IPS DF 19.7 (cell line): Measurements from ENCODE around the gene HOOK2.
"Not testable (repeated sequence)": the region's sequence is repeated elsewhere in the genome, so short reads cannot be mapped to it uniquely, and the experiment has no call there.

ENCODE experiments used
- DNase-seq: peaks from one replicate; pipeline ENCODE4 v3.0.0-alpha.2; 2013; ENCODE audit warnings: low read depth, low spot score

The HOOK2 gene

DNA sequence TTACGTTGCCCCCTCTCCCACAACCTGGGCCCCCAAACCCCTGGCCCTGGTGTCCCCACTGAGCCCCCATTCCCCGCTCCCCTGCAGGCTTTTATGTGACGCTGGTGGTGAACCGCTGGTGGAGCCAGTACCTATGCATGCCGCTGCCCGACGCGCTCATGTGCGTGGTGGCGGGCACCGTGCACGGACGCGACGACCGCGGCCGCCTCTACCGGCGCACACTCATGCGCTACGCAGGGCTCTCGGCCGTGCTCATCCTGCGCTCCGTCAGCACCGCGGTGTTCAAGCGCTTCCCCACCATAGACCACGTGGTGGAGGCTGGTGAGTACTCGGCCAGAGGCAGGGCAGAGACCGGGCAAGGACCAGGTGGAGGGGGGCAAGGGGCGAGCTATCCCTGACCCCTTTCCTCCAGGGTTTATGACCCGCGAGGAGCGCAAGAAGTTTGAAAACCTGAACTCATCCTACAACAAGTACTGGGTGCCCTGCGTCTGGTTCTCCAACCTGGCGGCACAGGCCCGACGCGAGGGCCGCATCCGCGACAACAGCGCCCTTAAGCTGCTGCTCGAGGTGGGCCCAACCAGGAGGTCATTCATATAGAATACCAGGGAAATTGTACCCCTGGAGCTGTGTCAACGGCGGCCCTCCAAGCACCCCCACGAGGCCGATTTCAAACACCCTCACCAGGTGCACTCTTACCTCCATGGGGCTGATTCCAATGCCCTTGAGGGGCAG, 20.7 kb downstream of the HOOK2 start:
- no peak for DNase-seq

DNA sequence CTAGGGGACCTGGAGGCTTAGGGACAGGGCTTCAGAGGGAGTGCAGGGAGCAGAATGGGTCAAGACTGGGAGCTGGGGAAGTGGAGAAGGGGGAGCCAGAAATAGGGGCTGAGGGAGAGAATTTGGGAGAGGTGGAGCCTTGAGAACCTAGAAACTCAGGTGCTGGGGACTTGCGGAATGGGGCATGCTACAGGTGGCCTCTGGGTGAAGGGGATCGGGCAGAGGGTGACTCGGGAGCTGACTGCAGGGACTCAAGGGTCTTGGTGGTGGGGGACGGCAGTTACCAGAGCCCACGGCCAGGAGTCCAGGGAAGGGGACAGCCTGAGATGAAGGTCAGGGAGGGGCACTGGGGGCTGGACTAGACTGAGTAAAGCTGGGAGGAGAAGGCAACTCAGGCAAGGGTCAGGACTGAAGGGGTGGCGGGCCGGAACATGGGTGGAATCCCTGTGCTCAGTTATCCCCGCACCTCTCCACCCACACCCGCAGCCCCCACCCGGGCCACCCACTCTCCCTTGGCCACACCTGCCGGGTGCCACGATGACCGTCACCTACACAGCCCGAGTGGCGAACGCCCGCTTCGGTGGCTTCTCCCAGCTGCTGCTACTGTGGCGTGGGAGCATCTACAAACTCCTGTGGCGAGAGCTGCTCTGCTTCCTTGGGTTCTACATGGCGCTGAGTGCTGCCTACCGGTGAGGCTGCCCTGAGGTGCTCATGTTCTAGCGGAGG, 23.1 kb downstream of the HOOK2 start:
- no peak for DNase-seq

DNA sequence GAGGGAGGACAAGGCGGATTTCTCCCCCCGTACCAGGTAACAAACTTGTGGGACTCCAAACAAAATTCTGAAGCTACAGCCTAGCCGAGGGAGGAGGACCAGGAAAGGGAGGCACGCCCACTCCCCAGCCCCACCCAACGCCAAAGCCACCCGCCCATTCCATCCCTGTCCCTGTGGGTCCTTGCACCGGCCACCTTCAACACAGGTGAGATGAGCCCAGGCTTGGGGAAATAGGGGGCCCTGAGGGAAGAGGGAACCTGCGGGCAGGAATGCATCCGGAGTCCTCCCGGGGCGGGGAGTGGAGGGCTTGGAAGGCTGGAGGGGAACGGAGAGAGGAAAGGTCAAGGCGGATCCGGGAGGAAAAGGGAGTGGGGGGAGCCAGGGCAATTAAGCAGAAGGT, 23.7 kb downstream of the HOOK2 start, which contains the start of gene BEST2:
Gene BEST2 (plus strand): TSS at position 157 of the 400 bp plus-strand sequence. CDS start 802 bp downstream, outside the sequence.
- no peak for DNase-seq

DNA sequence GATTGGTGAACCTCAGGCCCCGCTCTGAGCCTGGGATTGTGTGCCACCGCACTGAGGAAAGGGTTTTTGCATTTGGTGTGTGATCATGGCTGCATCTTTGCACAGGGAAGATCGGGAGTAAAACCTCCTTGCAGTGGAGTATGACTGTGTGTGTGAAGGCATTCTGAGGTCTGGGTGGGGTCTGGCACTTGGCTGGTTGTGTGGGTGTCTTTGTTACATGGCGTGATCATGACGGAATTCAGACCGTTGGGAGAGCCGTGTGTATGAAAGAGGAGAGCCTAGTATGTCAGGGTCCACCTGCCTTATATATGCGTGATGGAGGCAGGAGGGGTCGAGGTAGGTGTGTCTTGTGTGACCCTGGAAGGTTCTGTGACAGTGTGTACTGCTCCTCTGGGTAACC, 24.5 kb downstream of the HOOK2 start:
- no peak for DNase-seq

DNA sequence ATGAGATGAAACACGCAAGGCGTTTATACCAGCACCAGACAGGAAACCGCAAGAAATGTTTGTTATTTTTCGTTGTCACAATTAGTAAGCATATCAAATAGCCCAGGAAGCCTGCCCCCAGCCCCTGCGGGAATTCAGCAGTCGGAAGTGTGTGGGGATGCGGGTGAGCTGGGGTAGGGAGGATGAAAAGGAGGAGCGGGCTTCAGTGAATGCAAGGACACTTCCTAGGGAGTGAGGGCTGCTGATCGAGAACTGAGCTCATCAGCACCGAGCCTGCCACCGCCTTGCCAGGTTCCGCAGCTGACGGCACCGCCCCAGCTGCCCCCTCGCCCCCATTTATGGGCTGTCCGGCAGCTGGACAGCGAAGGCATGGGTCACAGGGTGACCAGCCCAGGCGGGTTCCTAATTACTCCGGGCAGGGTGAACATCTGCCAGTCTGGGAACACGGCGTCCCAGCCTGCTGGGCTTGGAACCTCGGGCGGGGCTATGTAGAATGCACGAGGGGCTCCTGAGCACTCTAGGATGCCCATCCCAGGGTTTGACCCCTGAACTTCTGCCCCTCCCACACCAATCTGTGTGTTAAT, 25.3 kb downstream of the HOOK2 start:
- no peak for DNase-seq

DNA sequence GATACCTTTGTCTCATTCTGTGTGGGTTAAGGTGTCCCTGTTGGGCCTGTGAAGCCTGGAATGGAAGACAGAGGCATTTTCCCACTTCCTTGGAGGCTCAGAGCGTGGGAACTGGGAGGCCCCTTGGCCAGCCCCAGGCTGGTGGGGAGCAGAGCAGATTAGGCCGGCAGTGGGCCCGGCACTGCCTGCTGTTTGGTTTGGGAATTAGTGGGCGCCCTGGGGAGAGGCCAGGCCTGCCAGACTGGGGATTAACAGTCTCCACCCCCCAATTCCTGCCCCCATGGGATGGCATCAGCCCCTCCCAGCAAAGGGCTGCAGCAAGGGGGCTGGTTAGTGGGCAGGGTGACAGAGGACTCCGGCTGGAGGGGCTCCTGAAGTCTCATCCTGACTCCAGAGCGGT, 26.9 kb downstream of the HOOK2 start:
- no peak for DNase-seq

DNA sequence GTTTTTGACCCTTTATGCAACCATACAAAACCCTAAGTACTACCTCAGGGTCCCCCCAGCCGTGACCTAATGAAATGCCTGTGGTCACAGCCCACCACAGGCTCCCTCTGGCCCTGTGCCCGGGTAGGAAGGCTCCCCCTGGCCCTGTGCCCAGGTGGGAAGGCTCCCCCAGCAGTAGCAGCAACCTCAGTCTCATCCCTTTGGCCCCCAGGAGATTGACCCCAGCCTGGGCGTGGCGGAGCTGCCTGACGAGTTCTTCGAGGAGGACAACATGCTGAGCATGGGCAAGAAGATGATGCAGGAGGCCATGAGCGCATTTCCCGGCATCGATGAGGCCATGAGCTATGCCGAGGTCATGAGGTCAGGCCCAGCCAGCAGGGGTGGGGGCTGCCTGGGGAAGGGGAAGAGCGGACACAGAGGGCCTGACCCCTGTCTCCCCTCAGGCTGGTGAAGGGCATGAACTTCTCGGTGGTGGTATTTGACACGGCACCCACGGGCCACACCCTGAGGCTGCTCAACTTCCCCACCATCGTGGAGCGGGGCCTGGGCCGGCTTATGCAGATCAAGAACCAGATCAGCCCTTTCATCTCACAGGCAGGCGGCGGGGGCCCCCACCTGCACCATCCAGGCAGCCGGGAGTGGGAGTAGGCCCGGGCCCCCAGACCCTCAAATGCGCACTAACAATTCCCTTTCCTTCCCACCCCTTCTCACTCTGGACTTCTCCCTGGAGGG, 30.0 kb downstream of the HOOK2 start:
- DNase-seq, result no peak

DNA sequence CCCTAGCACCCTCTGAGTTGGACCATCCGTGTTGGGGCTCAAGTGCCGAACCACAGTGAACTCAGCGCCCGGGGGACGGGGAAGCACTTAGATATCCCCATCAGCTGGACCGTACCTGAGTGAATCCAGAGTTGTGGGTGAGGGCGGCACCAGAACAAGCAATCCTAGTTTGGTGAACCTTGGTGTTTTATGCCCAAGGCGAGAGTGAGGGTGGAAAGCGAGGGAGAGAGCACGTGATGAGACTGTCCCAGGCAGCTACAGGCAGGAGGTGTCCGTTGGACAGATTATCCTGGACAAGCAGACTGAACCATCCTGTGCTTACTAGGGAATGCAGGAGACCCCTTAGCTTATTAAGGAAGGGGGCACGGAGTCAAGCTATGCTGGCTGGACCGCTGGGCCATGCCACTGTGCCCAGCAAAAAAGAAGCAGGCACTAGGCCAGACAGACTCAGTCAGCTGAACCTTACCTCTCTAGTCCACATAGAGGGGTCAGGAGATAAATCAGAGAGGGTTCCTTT, 37.5 kb downstream of the HOOK2 start:
- no peak for DNase-seq

DNA sequence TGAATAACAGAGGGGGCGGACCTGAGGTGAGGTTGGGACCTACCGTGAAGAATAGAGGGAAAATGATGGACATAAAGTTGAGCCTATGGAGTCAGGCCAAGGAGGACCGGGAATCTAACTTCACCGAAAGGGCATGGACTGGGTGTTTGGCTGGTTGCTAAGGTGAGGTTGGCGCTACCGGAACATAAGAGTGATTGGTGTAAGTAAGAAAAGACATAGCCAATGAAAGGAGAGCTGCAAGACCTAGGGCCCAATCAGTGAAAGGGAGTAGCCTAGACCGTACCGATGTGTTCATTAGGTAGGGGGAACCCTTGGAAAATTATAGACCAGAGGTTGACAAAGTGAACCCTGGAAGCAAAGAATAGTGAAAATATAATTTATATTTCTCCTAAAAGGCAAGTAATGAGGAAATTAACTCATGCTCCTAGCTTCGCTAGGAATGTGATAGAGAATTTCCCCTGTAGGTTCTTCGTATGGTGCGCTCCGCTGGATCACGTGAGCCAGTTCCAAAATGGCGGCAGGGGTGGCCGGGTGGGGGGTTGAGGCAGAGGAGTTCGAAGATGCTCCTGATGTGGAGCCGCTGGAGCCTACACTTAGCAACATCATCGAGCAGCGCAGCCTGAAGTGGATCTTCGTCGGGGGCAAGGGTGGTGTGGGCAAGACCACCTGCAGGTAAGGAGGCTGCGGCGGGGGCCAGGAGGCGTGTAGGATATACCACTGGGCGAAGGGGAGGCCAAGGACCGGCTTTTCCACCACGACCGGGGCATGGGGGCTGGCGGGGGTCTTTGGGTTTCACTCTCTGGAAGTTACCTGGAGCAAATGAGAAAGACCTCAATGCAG, 38.1 kb downstream of the HOOK2 start, which contains the start of gene GET3:
Gene GET3 (plus strand): TSS at position 503 of the 840 bp plus-strand sequence. CDS start 9 bp downstream, at position 512.
- peak; percentile 100 for DNase-seq

DNA sequence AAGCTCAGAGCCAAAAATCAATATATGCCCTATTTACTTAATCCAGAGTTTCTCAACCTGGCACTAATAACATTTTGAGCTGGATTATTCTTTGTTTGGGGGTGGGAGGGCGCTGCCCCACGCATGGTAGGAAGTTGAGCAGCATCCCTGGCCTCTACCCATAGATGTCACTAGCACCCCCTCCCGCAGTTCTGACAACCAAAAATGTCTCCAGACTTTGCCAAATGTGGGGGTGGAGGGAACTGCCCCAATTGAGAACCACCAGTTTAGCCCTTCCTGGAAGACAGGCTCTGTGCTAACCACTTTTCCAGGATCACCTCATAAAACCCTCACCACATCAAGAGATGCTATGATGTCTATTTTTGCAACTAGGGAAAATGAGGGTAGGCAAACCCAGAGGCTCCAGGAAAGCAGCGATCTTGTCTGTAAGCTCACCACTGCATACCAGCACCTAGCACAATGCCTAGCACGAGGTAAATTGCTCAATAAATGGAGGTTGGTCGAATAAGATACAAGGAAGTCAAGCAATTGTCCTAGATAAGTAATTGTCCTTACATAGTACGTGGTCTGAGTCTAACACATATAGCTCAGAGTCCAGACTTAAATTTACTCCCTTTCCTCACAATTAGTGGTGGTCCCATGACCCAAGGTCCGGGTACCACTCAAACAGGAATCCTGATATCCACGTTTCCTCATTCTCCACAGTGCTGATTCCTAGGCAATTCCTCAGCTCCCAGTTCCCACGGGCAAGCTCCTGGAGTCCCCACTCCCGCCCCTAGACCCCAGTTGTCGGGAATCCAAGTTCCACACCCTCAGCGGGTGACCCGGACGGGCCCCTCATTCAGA, 41.8 kb downstream of the HOOK2 start:
- no peak for DNase-seq

DNA sequence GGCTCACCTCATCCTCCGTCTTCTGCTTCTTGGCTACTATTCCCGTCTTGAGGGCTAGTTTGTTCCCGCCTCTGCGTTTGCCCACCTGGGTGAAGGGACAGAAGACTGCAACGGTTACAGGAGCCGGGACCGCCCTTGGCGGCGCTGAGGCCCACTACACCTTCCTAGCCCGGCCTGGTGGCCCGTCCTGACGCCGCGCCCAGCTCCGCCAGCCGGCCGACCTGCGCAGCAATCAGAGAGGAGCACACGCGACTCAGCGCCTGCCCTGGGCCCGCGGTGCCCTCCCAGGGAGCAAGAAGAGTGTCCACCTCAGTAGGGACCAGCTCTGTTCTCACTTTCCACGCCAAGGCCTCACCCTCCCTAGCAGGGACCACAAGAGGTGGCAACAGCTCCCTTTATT, 44.0 kb downstream of the HOOK2 start:
- no peak for DNase-seq

DNA sequence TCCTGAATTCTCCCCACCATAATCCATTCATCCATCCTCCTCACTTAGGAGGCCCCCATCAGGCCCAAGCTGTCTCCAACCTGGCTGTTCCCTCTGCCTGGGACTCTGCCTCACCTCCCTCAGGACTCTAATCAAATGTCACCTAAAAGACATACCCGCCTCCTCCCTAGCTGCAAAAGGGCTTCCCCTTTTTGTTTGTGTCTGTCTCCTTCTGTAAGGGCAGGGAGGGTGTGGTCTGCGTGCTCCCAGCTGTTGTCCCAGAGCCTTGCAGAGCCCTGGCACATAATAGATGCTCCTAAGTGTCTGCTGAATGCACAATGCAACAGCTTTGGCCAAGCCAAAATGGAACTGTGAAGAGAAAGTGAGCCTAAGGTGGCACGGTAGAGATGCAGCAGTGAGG, 45.3 kb downstream of the HOOK2 start:
- DNase-seq, result no peak

DNA sequence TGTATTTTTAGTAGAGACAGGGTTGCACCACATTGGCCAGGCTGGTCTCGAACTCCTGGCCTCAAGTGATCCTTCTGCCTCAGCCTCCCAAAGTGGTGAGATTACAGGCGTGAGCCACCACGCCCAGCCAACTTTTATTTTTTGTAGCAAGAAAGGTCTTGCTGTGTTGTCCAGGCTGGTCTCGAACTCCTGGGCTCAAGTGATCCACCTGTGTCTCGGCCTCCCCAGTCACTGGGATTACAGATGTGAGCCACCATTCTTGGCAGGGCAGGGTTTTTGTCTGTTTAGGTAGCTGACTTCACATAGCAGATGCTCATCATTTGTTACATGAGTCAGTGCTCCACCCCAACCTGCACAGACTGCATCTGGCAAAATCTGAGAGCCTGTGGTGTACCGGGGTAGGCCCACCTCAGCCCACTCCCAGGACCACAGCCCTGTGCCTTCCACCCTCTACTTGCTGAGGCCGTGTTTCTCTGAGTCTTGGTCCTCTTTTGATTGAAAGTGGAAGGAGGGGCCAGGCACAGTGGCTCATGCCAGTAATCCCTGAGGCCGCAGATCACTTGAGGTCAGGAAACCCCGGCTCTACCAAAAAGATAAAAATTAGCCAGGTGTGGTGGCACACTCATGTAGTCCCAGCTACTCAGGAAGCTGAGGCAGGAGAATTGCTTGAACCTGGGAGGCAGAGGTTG, 47.5 kb downstream of the HOOK2 start:
- DNase-seq, result no peak

DNA sequence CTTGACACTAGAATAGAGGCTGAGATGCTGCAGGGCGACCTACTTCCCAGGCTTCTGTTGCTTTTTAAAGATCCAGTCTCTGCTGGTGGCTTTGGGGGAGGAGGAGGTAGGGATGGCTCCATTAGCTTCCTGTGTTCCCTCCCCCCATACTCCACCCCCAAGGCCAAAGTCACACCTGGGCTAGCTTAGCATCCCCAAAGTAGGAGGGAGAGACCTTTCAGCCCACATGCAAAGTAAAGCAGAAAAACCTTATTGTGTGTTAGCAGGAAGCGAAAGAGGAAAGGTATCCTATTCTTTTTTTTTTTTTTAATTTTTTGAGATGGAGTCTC, 48.4 kb downstream of the HOOK2 start:
- DNase-seq, result no peak

DNA sequence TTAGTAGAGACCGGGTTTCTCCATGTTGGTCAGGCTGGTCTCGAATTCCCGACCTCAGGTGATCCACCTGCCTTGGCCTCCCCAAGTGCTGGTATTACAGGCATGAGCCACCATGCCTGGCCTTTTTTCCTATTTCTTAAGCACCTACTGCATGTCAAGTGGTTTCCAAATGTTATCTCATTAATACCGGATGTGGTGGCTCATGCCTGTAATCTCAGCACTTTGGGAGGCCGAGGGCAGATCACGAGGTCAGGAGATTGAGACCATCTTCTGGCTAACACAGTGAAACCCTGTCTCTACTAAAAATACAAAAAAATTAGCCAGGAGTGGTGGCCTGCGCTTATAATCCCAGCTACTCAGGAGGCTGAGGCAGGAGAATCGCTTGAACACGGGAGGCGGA, 49.7 kb downstream of the HOOK2 start:
- not testable (repeated sequence) for DNase-seq

DNA sequence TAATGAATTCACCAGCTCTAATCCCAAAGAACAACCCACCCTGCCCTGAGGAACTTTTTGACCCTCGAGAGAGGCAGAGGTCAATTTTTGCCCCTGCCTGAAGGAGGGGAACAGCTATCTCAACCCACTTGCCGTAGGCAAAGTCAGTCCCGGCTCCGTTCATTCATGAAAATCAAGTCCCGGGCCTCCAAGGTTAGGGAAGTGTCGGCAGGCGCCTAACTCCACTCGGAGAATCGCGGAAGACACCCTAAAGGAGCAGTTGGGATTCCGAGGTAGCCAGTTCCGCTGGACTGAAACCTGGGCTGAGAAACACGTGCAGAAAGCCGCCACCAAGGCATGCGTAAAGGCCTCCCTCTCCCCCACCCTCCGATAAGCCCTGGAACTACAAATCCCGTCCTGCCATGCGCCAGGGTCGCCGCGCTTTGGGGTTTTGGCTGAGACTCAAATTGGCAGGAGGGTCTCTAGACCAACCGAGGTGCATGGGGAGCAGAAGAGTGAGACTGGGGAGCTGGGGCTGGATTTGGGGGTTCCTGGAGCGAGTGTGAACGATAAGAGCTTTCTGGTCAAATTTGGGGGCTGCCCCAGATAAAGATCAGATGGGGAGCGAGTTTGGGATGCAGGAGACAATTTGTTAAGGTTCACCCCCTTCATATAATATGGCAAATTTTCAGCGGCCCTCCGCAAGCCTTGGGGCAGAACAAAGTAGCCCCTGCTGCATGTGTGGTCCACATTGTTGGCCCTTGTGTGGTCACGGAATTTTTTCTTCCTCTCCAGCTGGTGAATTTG, 51.5 kb downstream of the HOOK2 start, which contains the start of gene TNPO2:
Gene TNPO2 (minus strand): TSS at position 292 of the 786 bp plus-strand sequence. CDS start 2,955 bp downstream, outside the sequence.
- DNase-seq, result no peak

DNA sequence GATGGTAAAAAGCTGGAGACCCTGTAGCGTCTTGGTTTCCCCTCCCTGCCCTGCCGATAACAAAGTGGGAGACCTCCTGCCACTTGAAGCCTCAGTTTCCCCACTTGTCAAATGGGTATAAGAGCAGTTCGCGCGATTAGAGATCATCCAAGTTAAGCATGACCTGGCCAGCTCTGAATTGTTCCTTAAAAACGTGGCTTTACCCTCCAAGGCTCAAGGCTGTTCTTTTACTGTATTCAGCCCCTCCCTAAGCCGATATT, 52.0 kb downstream of the HOOK2 start:
- no peak for DNase-seq

DNA sequence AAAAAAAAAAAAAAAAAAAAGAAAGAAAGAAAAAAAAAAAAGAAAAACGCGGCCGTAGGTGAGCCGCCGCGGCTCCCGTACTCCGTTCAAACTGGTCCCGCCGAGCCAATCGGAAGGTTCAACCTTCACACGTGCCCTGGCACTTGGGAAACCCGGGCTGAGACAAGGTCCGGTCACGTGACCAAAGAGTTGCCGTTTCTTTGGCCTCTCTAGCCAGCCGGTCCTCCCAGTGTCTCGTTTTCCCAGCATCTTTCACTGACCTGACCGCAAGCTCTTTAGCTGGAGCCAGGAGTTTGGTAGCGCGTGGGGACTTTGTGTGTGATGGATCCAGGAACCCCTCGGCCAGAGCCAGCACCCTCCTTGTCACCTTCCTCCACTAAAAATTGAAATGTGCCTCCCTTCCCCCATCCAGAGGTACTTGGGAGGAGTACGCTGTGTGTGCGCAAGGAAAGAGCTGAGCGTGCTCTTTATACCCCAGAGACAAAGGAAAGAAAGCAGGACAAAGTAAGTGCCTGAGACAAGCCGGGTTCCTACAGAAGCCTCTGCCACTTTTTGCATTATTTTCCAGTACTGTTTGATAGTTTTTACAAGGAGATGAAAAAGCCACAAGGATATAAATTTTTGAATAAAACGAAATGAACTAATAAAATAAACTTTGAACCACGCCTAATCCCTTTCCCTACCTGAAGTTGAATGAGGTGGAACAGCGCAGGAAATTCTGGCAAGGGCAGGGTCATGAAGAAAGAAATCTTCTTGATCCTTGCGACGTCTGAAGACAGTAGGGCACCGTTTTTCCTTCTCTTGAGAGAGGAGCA, 52.6 kb downstream of the HOOK2 start:
- peak; percentile 98 for DNase-seq
